ENCODE results near the gene FRMD8. TPM values are rescaled to one million over a fixed set of nuclear protein-coding genes. Genes with fewer than 3 reads are reported as not detected.

The FRMD8 gene
- total RNA-seq, 2 experiments from 2014 or later: 53.9 to 61.3 TPM

- peaks cover 81% of the 10 kb centered on the region for H3K4me1 Mint-ChIP-seq
- POLR2A ChIA-PET: interaction anchor here (1.3 to 21.7 kb wide), 4 partner anchors 38 to 249 kb away, joined by 3 to 501 read pairs (median 224); partner anchors contain the start of genes MALAT1 and NEAT1
- CTCF ChIA-PET: interaction anchor here (1.2 to 2.0 kb wide), 3 partner anchors 32 to 54 kb away, joined by 3 to 6 read pairs (median 6); no protein-coding TSS in a partner anchor
- H3K4me3 Mint-ChIP-seq: peak overlapping the region; percentile 56
- DNase-seq: no peak
- peaks cover 17% of the 10 kb centered on the region for H3K36me3 Mint-ChIP-seq (ENCODE audit: low read depth)
- H3K27ac Mint-ChIP-seq: peak overlapping the region; percentile 99
- H3K27me3 Mint-ChIP-seq: no peaks in the 10 kb centered on the region
- H3K9me3 Mint-ChIP-seq: no peaks in the 10 kb centered on the region
These were observed 2.0 kb upstream of the FRMD8 start for GRCh38 chr11:65384301-65384889.

DNA sequence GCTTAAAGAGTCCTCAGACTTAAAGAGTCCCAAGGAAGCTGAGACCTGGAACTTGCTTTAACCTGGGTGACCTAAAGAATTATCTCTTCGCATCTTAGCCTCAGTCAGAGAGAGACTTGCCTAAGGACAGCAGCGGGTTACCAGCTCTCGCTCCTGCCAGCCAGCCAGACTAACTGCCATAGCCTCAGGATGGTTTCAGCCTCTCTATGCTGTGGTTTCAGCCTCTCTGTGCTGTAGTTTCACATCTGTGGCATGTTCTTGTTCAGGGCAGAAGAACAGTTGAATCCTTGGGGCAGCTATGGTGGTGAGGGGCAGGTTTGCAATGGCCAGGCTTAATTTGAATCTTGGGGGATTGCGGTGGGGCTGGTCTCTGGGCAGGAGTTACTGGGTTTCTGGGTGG is 2.3 kb downstream of the FRMD8 start:
- H3K27me3 Mint-ChIP-seq: no peaks in the 10 kb centered on the region
- DNase-seq: no peak
- H3K36me3 Mint-ChIP-seq (ENCODE audit: low read depth): peaks cover 38% of the 10 kb centered on the region
- peaks cover 75% of the 10 kb centered on the region for H3K4me1 Mint-ChIP-seq
- peak overlapping the region; percentile 58 for H3K27ac Mint-ChIP-seq
- peak overlapping the region; percentile 57 for H3K4me3 Mint-ChIP-seq
- POLR2A ChIA-PET: interaction anchor here (1.0 to 21.7 kb wide), 6 partner anchors 13 to 114 kb away, joined by 4 to 501 read pairs (median 4); partner anchors contain the start of genes MALAT1 and NEAT1
- CTCF ChIA-PET: interaction anchor here (1.2 to 2.8 kb wide), 5 partner anchors 19 to 179 kb away, joined by 3 to 25 read pairs (median 4); no protein-coding TSS in a partner anchor
- no peaks in the 10 kb centered on the region for H3K9me3 Mint-ChIP-seq

DNA sequence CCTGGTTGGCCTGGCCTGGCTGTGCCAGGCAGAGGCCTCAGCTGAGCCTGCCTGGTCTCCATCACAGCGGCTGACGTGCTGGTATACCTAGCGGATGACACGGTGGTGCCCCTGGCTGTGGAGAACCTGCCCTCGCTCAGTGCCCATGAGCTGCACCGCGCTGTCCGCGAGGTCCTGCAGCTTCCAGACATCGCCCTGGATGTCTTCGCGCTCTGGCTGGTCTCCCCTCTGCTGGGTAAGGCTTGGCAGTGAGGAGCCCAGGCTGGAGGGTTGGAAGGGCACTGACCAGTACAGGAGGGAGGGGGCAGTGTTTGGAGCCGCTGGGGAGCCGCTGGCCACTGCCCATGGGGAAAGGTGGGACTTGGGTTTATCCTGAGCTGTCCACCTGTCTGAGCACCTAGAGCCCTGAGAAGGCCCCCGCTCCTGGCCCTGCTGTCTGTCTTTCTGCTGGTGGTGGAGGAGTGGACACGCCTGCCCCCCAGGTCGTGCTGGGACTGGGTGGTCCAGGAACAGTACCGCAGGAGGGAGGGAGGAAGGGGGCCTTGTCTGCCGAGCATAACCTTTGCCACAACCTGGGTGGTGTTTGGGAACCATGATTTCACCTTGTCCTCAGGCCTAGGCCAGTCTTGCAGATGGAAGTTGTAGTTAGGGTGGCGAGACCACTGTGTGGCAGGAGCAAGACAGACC is 3.0 kb downstream of the FRMD8 start:
- CTCF ChIA-PET: interaction anchor here (1.2 to 1.4 kb wide), 2 partner anchors 19 to 151 kb away, joined by 4 read pairs; no protein-coding TSS in a partner anchor
- Mint-ChIP-seq H3K4me1 (peaks cover 68% of the 10 kb centered on the region), H3K27me3 (no peaks in the 10 kb centered on the region), H3K9me3 (no peaks in the 10 kb centered on the region), H3K27ac (peak overlapping the region; percentile 61), H3K36me3 (ENCODE audit: low read depth) (peaks cover 38% of the 10 kb centered on the region), H3K4me3 (no peak overlapping the region)
- no peak for DNase-seq
- POLR2A ChIA-PET: interaction anchor here (16.8 to 21.7 kb wide), 2 partner anchors 33 to 113 kb away, joined by 443 to 501 read pairs; partner anchors contain the start of genes MALAT1 and NEAT1

- H3K27ac Mint-ChIP-seq: peak overlapping the region; percentile 61
- no peak overlapping the region for H3K4me3 Mint-ChIP-seq
- POLR2A ChIA-PET: interaction anchor here (0.9 to 21.7 kb wide), 3 partner anchors 10 to 112 kb away, joined by 4 to 501 read pairs (median 443); partner anchors contain the start of genes MALAT1 and NEAT1
These were observed 3.9 kb downstream of the FRMD8 start for GRCh38 chr11:65390099-65390941.

GRCh38 chr11:65390996-65391395 is 4.6 kb downstream of the FRMD8 start:
- Mint-ChIP-seq H3K36me3 (ENCODE audit: low read depth) (peaks cover 41% of the 10 kb centered on the region), H3K27ac (peak overlapping the region; percentile 56), H3K27me3 (no peaks in the 10 kb centered on the region), H3K9me3 (no peaks in the 10 kb centered on the region), H3K4me1 (peaks cover 53% of the 10 kb centered on the region), H3K4me3 (no peak overlapping the region)
- CTCF ChIA-PET: interaction anchor here (0.6 to 1.3 kb wide), 2 partner anchors 56 to 128 kb away, joined by 3 to 4 read pairs; no protein-coding TSS in a partner anchor
- POLR2A ChIA-PET: interaction anchor here (0.9 to 21.7 kb wide), 3 partner anchors 10 to 112 kb away, joined by 4 to 501 read pairs (median 443); partner anchors contain the start of genes MALAT1 and NEAT1
- DNase-seq: no peak

More at GRCh38 chr11:65390099-65390941, 3.9 kb downstream of the FRMD8 start:
- no peak for DNase-seq
- H3K9me3 Mint-ChIP-seq: no peaks in the 10 kb centered on the region
- H3K4me1 Mint-ChIP-seq: peaks cover 59% of the 10 kb centered on the region
- H3K27me3 Mint-ChIP-seq: no peaks in the 10 kb centered on the region
- peaks cover 38% of the 10 kb centered on the region for H3K36me3 Mint-ChIP-seq (ENCODE audit: low read depth)
- CTCF ChIA-PET: interaction anchor here (1.3 kb wide), 1 partner anchor 55 kb away, joined by 3 read pairs; no protein-coding TSS in a partner anchor

- POLR2A ChIA-PET: interaction anchor here (0.6 to 21.7 kb wide), 3 partner anchors 30 to 127 kb away, joined by 3 to 501 read pairs (median 443); partner anchors contain the start of genes MALAT1 and NEAT1
- H3K9me3 Mint-ChIP-seq: no peaks in the 10 kb centered on the region
- DNase-seq: no peak
- CTCF ChIA-PET: no interaction called here
- no peak overlapping the region for H3K4me3 Mint-ChIP-seq
- H3K36me3 Mint-ChIP-seq (ENCODE audit: low read depth): peaks cover 44% of the 10 kb centered on the region
- no peaks in the 10 kb centered on the region for H3K27me3 Mint-ChIP-seq
- H3K4me1 Mint-ChIP-seq: peaks cover 45% of the 10 kb centered on the region
- peak overlapping the region; percentile 40 for H3K27ac Mint-ChIP-seq
These were observed 5.9 kb downstream of the FRMD8 start for GRCh38 chr11:65392186-65392829.

DNA sequence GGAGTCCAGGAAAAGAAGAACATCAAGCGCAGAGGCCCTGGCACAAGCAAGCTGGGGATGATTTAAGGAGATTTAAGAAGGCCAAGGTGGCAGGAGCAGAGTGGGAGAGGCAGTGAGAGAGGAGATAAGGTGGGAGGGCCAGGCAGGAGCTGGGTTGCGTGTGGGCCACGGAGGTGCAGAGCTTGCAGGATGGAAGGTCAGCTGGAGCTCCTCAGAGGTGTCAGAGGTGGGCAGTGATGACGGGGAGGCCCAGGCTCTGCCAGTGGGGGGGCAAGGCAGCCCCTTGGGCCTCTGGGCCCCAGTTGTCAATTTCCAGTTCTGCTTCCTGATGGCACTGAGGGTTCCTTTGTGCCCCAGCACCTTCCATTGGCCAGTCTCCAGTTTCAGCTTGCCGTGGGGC is 6.5 kb downstream of the FRMD8 start:
- Mint-ChIP-seq H3K4me1 (peaks cover 41% of the 10 kb centered on the region), H3K4me3 (no peak overlapping the region), H3K27me3 (no peaks in the 10 kb centered on the region), H3K9me3 (no peaks in the 10 kb centered on the region), H3K27ac (no peak overlapping the region), H3K36me3 (ENCODE audit: low read depth) (peaks cover 46% of the 10 kb centered on the region)
- POLR2A ChIA-PET: interaction anchor here (0.6 to 21.7 kb wide), 3 partner anchors 30 to 128 kb away, joined by 3 to 501 read pairs (median 443); partner anchors contain the start of genes MALAT1 and NEAT1
- CTCF ChIA-PET: no interaction called here
- no peak for DNase-seq

- ChIA-PET CTCF (no interaction called here), POLR2A (interaction anchor here (16.8 to 21.7 kb wide), 2 partner anchors 29 to 109 kb away, joined by 443 to 501 read pairs; partner anchors contain the start of genes MALAT1 and NEAT1)
- H3K27me3 Mint-ChIP-seq: no peaks in the 10 kb centered on the region
These were observed 7.2 kb downstream of the FRMD8 start for GRCh38 chr11:65393513-65394079.

GRCh38 chr11:65394125-65394536 is 7.7 kb downstream of the FRMD8 start:
- Mint-ChIP-seq H3K9me3 (no peaks in the 10 kb centered on the region), H3K4me3 (no peak overlapping the region), H3K36me3 (ENCODE audit: low read depth) (peaks cover 42% of the 10 kb centered on the region), H3K27ac (no peak overlapping the region), H3K27me3 (no peaks in the 10 kb centered on the region), H3K4me1 (peaks cover 28% of the 10 kb centered on the region)
- no peak for DNase-seq
- POLR2A ChIA-PET: interaction anchor here (16.8 to 21.7 kb wide), 2 partner anchors 28 to 108 kb away, joined by 443 to 501 read pairs; partner anchors contain the start of genes MALAT1 and NEAT1
- CTCF ChIA-PET: no interaction called here

More at GRCh38 chr11:65393513-65394079, 7.2 kb downstream of the FRMD8 start:
- peaks cover 46% of the 10 kb centered on the region for H3K36me3 Mint-ChIP-seq (ENCODE audit: low read depth)
- H3K4me1 Mint-ChIP-seq: peaks cover 34% of the 10 kb centered on the region
- H3K4me3 Mint-ChIP-seq: no peak overlapping the region
- H3K27ac Mint-ChIP-seq: no peak overlapping the region
- H3K9me3 Mint-ChIP-seq: no peaks in the 10 kb centered on the region
- DNase-seq: no peak

GRCh38 chr11:65395961-65396530 is 9.6 kb downstream of the FRMD8 start:
- POLR2A ChIA-PET: interaction anchor here (1.0 to 21.7 kb wide), 2 partner anchors 27 to 106 kb away, joined by 3 to 501 read pairs; partner anchors contain the start of gene NEAT1
- H3K36me3 Mint-ChIP-seq (ENCODE audit: low read depth): peaks cover 49% of the 10 kb centered on the region

More at GRCh38 chr11:65395961-65396530, 9.6 kb downstream of the FRMD8 start:
- no peak overlapping the region for H3K4me3 Mint-ChIP-seq
- peaks cover 10% of the 10 kb centered on the region for H3K4me1 Mint-ChIP-seq
- H3K9me3 Mint-ChIP-seq: no peaks in the 10 kb centered on the region
- CTCF ChIA-PET: no interaction called here
- no peaks in the 10 kb centered on the region for H3K27me3 Mint-ChIP-seq
- H3K27ac Mint-ChIP-seq: no peak overlapping the region
- DNase-seq: no peak

Measured in activated CD4-positive, alpha-beta memory T cell treated with anti-CD3 and anti-CD28 coated beads, Interleukin-2, amount 10 ng/mL, durations not matched to agents 7 days and 5 days (primary cell).